HG03469 (cell line): ENCODE measurements around the gene IP6K2.
A peak's percentile ranks its signal among the peaks of the same experiment; 100 is the strongest.

Source experiments
- ATAC-seq: cut with Tn5 transposase; IDR thresholded peaks from one replicate; pipeline ENCODE4 v1.9.1; 2021; ENCODE audit warnings: mild to moderate bottlenecking, moderate library complexity, moderate number of reproducible peaks; ENCODE audit not compliant: unreplicated experiment

IP6K2 gene

DNA sequence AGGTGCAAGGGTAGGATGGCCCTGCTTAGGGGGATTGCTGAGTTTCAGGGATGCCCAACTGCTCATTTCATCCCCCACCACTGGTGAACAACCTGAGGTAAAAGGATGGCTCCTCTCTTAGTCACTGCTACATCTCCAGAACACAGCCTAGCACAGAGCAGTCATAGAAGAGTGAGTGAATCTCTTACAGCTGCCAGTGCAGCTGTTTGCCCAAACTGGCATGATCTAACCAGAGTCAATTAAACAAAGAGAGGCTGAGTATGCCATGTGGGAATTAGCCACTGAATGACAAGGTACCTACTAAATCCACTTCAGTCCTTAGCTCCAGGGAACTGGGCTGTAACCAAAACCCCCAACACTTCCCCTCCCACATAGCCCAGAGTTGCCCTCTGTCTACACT is 24.5 kb downstream of the IP6K2 start:
- ATAC-seq = no peak

DNA sequence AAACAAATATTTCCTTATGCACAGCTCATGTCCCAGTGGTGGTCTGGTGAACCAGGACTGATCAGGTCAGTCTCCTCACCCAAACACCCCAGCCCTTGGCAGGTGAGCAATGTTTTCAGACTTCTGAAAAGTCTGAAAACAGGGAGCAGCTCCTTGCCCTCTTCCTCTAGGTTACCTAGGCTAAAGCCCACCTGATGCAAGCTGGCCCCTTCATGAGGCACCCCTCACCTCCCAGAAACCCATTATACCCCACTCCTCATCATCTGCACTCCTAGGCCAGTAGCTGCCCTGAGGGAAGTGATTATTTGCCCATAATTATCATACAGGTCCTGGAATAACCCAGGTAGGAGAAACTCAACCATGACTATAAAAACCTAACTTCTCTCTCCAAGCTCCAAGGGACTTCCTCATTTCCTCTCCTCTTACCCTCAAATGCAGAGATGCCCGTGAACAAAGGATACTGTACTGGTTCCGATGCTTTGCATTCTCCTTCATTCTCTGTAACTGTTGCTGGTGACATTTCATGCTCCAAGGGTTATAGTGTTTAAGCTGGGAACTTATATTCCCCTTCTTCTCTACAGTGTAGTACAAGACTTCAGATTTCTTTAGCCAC is 26.1 kb downstream of the IP6K2 start:
- no peak for ATAC-seq

DNA sequence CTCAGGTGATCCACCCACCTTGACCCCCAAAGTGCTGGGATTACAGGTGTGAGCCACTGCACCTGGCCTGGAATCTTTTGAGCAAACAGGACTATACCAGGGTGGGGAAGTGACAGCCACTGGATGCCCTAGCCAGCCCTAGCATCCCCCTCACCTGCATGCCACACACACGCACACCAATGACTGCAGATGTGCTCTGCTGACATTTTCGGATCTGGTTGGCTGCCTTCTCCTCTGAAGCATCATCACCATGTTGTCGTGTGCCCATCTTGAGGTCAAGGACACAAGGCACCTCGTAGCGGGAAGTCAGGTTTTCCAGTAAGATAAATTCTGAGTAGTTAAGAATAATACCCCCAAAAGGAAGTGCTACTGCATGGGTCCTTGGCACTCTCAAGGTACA is 27.6 kb downstream of the IP6K2 start:
- ATAC-seq = no peak

DNA sequence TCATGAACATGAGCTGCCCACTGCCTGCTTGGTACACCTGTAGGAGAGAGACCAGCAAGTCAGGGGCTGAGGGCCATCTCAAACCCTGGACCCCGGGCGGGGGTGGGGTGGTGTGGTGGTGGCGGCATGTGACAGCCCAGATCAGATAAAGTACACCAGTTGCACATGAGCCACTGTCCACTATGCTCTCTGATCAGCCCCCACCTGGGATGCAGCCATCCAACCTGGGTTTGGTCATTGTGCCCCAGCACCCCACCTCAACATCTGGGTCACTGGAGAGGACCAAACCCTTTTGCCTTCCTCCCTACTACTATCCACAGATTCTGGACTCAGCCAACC is 28.3 kb downstream of the IP6K2 start:
- no peak for ATAC-seq

DNA sequence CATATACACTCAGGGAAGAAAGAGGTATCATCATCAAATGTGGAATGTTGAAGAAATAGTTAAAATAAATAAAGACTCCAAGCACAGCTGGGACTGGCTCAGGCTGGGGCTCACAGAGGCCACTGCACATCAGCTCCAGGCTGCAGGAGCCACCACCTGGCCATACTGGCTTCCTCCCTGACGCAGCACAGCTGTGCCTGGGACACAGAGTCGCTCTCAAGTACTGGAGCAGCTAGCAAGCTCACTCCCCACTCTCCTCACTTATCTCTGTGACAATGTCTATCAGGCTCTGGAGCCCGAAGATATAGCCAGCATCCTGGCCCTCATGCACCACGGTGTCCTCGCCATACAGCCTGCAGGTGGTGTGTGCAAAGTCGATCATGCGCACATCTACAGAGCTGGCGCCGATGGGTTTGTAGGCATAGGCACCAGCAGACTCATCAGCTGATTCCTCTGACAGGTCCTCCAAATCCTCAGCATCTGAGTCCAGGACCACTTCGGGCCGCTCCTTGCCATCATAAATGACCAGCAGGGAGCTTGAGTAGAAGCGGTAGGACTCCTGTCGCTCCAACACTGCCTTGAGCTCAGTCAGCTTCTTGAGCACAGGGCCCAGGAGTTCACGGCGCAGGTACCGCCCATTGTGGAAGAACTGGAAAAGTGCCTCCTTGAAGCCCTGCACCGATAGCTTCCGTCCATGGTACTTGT is 28.8 kb downstream of the IP6K2 start:
- ATAC-seq = no peak

DNA sequence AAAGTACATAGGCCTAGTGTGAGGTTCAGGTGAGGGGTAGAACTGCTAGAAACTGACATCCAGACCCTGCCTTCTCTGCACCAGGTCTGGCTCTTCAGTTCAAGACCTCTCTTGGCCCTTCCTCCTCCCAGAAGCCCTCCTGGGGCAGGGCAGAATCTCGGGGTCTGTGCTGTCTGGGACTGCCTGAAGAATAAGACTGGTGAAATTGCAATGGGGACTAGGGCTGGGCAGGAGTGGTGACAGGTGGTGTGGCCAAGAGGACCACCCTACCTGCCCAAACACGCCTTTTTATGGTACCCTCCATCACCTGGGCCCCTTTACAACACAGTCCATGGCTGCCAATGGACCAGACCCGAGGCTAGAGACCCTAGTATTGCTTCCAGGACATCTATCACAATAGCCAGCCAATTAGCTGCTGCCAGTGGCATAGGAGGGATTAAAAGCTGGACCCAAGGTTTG is 29.8 kb downstream of the IP6K2 start:
- no peak for ATAC-seq

DNA sequence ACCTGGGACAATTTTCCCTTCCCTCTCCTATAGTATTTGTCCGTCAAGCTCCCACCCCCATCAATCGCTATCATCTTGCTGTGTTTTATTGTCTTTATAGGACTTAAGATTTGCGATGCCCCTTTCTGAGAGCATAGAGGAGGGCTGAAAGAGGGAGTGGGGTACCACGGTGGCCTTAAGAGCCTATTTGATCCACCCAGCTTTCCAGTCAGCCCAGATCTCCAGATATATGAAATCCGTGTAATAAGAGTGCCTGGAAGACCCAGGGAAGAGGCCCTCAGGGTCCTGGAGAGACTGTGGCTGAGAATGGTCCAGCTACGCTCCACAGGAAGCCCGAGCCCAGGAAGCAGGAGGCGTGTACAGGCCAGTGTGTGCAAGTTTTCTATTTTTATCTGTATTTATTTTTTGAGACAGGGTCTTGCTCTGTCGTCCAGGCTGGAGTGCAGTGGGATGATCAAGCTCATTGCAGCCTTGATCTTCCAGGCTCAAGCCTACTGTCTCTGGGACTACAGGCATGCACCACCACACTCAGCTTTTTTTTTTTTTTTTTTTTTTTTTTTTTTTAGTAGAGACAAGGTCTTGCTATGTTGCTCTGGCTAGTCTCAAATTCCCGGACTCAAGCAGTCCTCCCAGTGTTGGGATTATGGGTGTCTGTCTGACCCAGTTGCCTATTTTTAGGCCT is 30.3 kb downstream of the IP6K2 start:
- ATAC-seq = no peak

DNA sequence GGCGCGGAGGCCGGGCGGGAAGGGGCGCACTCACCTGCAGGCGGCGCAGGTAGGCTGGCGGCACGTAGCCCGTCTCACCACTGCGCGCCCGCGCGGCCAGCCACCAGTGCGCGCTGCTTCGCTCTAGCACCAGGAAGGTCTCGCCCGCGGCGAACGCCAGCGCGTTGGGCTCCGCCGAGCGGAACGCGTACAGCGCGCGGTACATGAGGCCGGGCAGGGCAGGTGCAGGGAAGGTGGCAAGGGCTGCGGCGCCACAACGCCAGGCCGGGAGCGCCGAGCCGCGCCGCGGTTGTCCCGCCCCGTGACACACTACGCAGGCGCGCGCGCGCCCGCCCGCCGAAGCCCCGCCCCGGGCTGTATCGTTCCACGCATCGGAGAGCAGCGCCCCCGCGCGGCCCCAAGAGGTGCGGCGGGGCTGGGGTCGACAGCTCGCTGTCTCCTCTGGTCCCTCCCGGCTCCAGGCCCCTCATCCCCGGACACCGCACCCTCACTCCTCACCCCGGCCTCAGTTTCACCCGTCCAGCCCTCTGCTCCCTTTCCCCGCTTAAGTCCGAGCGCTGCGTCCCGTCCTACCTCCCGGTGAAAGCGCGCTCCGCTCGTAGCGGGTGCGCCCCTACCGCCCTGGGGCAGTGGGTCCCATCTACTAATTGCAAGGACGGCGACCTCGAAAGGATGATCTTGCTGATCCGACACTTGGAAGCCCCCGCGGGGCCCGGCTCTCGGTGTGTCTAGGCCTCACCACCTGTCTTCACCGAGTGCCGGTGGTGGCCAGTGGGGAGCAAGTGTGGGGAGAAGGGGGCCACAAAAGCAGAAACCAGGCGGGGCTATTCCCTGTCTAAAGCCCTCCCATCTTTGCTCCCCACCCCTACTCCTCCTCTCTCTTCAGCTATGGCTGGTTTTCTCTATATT is 31.2 kb downstream of the IP6K2 start, which contains the start of gene NCKIPSD:
Gene NCKIPSD, minus strand, starts transcription at position 313 of the 909 bp plus-strand sequence. Its CDS starts 108 bp downstream, at position 205.
- ATAC-seq = peak; percentile 57

DNA sequence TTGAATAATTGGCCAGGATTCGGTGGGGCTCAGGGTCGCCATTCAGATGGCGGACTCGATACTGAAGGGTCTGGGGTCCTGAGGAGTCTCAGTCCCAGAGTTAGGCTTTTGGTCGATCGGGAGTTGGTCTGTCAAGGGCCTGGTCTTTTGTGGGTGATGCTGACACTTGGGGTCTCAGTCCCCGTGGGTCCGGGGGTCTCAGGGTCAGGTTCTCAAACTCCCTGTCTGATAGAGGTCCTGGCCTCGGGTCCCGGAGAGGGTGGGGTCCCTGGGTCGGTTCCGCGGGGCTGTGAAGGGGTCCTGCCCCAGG is 31.8 kb downstream of the IP6K2 start:
- no peak for ATAC-seq

DNA sequence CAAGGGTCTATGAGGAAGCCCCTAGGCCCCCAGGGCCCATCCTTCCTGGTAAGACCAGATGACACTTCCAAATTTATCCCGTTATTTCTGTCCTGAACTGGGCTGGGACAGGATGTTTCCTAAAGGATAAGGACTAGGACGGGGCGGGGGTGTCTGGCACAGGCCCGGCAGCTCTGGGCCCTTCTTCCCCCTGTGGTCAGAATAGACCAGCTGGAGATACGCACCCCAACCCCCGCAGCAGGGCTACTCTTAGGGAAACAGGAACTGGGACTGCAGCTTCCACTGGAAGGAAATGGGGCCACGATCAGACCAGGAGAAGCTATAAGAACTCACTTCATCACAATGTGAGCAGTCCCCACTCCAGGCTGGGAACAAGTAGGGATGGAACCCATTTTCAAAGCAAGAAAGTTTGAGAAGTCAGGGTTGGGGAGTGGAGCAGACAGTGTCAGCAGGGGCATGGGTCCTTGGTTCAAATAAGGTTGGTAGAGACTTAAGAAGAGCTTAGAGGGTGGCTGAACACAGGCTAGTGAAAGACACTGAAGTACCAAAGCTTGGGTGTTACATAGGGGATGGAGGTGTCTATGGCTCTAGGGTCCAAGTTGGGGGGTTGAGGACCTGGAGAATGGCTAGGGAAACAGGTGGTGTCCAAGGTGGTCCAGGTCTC is 32.4 kb downstream of the IP6K2 start:
- ATAC-seq = no peak

DNA sequence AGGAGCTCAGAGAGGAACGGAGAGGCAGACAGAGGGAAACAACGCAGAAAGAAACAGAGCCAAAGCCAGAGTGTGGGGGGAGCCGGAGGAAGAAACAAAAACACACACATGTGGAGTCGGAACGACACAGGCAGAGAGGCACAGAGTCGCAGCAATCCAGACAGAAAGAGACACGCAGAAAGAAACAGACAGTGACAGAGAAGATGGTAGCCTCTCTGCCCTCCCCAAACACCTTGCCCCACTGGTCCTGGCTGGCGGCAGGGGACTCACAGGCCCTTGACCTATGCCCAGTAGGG is 33.0 kb downstream of the IP6K2 start:
- no peak for ATAC-seq

DNA sequence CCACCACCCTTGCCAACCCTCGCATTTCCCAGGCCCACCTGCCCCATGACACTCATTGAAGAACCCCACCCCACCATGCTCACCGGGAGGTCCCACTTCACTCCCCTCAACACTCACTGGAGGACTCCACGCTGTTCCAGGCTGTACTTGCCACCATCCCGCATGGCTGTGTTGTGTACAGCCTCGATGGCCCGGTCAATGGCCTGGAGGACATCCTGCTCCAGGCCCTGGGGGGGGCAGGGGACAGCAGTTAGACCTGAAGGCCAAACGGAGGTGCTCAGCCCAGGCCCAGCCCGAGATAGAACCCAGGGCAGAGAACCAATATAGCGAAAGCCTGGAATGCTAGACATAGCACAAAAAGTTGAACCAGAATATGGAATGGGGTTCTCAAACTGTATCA is 34.2 kb downstream of the IP6K2 start:
- no peak for ATAC-seq

DNA sequence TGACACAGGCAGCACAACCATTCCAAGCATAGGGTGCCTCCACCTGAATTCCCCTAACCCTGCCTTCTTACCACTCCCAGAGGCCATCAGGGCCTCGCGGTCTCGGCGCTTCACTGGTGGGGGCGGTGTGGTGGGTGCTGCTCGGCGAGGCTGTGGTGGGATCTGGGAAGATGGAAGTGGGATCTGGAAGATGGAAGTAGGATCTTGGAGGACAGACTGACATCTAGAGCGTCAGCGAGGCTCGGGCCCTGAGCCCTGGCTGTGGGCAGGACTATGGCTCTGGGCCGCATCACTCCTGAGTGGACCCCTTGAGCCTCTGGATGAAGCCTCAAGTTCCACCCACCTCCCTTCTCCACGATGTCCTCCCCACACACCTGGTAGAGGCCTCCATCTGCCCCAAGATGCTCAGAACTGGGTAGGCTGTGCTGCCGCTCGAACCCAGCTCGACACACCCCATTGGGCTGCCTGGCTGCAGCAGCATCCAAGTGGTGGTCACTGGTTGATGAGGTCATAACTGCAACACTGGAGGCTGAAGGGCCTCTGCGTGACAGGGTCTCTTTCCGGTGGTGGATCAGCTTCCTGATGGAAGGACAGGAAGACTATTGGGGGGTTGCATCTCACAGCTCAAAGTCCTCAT is 34.9 kb downstream of the IP6K2 start:
- no peak for ATAC-seq

DNA sequence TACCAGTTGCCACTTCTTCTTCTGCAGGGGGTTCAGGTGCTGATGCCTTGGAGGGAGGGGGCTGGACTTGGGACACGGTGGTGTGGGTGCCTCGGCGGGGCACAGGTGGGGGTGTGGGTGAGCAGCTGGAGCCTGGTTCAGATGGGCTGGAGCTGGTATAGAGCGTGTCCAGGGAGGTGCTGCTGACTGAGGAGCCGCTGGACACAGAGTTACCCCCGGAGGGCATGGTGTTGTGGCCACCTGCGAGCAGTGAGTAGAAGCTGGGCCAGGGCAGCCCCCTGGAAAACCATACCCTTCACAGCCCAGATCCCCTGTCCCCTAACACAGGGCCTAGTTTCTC is 35.5 kb downstream of the IP6K2 start:
- ATAC-seq = no peak

DNA sequence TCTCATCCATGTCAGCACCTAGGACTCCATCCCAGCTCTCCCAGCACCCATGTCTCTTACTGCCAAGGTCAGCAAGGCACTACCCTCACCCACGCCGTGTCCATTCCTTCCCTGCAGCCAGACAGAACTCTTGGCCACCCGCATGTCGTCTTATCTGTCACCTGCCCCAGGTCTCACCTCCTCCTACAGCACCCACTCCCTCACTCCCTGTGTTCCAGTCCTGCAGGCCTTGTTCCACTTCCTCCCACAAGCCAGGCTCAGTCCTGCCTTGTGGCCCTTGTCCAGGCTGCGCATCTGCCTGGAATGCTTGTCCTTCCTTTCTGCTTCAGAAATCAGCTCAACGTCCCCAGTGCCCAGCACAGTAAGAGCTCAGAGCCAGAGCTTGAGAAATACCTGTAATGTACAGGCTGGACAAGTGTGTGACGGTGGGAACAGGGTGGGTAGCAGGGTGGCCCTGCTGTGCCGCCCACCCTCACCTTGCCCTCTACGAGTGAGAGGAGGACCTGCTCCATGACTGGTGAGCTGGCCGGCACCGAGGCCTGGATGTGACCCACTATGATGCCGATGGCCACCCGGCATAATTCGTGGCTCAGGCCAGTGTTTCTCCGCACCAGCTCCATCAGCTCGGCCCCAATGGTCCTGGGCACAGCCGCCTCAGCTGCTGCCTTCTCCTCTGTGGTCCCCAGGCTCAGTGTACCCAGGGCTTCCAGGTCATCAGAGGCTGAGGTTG is 36.0 kb downstream of the IP6K2 start:
- no peak for ATAC-seq

DNA sequence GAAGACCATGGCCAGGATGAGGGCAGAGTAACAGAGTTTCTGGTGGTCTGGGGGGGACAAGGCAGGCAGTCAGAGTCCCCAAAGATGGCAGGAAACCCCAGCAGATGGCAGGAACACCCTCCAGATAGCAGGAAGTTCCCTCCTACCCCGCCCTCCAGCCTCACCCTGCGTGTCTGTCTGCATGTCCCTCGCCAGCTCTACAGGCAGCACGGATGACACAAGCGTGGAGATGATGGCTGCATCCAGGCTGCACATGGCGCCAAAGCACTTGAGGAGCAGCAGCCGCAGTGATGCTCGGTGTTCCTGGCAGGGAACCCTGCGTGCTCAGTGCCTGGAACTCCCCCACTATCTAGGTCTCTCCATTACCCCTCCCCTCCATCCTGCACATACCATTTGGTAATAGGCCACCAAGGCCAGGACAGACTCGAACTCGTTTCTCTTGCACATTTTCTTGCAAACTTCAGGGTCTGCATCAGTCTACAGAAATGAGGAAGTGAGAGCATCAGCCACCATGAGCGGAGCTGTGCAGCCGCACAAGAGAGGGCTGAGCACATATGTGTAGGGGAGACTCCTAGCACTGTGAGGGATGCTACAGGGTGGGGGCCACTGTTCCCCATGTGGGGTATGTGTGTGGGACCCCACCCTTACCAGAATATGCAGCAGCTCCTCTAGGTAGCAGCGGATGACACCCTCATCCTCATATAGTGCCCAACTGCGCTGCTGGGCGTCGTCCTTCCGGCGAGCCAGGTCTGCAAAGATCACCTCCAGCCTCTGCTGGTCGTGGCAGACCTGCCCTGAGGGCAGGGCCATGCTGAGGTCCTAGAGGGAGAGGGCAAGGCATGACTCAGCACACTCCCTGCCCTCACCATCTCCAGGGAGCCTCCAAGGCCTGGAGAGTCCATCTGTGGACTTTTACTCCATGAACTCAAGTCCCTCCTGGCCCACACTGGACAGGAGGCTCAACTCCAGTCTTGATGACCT is 37.3 kb downstream of the IP6K2 start:
- no peak for ATAC-seq

DNA sequence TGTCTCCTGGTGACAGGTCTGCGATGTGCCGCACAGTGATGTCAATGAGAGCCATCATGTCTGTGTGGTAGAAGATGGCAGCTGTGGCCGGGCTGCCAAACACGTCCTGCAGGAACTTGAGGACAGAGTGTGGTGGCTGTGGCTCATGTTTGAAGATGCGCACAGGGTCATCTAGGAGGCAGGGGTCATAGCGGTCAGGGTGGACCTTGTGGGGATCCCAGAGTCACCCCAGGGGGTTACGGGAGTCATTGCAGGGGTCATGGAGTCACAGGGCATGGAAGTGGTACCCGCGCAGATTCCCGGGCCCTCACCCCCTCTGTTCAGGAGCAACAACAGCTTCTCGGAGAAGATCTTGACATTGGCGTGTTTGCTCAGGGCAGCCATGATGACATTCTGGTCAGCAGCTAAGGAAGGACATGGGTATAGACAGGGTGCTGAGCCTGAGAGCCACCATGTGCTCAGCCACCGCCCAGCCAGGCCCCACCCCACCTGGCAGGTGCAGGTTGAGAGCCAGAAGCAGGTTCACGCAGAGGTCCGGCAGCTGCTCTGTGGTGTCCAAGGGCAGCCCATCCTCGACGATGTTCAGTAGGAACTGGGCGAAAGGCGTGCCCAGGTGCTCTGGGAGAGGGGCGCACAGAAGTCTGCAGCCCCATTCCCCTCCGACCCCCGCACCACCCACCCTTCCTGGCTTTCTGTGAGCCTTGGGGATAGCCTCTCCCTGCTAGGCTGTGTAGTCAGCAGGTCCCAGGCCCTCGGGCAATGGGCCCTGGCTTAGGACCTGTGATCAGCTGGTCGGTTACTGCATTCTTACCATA is 38.2 kb downstream of the IP6K2 start:
- no peak for ATAC-seq

DNA sequence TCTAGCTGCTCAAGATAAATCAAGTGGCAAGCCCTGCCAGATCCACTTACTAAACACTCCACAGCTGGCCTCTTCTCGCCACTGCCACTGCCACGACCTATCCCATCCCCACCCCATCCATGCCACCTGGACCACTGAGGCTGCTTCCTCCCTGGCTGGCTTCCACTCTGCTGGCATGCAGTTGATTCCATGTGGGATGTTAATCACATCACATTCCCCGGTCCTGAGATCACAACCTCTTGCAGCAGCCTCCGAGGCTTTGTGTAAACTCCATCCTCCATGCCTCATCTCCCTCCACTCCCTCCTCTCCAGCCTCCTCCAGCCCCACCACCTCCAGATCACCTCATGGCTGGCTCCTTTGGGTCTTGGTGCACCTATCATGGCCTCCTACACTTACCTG is 39.0 kb downstream of the IP6K2 start:
- no peak for ATAC-seq
